Measurements from ENCODE around the gene ULK4.
"Not testable (repeated sequence)": the region's sequence is repeated elsewhere in the genome, so short reads cannot be mapped to it uniquely, and the experiment has no call there.

The ULK4 gene

GRCh38 chr3:41961751-41962679, at the start of gene ULK4:
Gene ULK4 (minus strand): TSS chr3:41962103. CDS start chr3:41954759, 7,344 bp downstream.
- DNase-seq (ENCODE audit: low read depth in 2 of 2), result peak; percentile 100

- no peak for DNase-seq (ENCODE audit: low read depth in 2 of 2)
Measured at GRCh38 chr3:42010530-42010929, 48.6 kb upstream of the ULK4 start.

GRCh38 chr3:42009456-42009855, 47.6 kb upstream of the ULK4 start:
- DNase-seq (ENCODE audit: low read depth in 2 of 2), result no peak

GRCh38 chr3:42007785-42008184, 45.9 kb upstream of the ULK4 start:
- no peak for DNase-seq (ENCODE audit: low read depth in 2 of 2)

GRCh38 chr3:42005401-42005800, 43.5 kb upstream of the ULK4 start:
- no peak for DNase-seq (ENCODE audit: low read depth in 2 of 2)

GRCh38 chr3:42002790-42003189, 40.9 kb upstream of the ULK4 start:
- DNase-seq (ENCODE audit: low read depth in 2 of 2), result no peak

- no peak for DNase-seq (ENCODE audit: low read depth in 2 of 2)
Measured at GRCh38 chr3:42001777-42002176, 39.9 kb upstream of the ULK4 start.

GRCh38 chr3:41999909-42000308, 38.0 kb upstream of the ULK4 start:
- DNase-seq (ENCODE audit: low read depth in 2 of 2), result no peak

- DNase-seq (ENCODE audit: low read depth in 2 of 2), result no peak
Measured at GRCh38 chr3:41997702-41998550, 36.0 kb upstream of the ULK4 start.

GRCh38 chr3:41991437-41991836, 29.5 kb upstream of the ULK4 start:
- no peak for DNase-seq (ENCODE audit: low read depth in 2 of 2)

GRCh38 chr3:41989518-41989917, 27.6 kb upstream of the ULK4 start:
- no peak for DNase-seq (ENCODE audit: low read depth in 2 of 2)

- DNase-seq (ENCODE audit: low read depth in 2 of 2), result no peak
Measured at GRCh38 chr3:41987627-41988026, 25.7 kb upstream of the ULK4 start.

GRCh38 chr3:41986561-41986960, 24.7 kb upstream of the ULK4 start:
- no peak for DNase-seq (ENCODE audit: low read depth in 2 of 2)

- no peak for DNase-seq (ENCODE audit: low read depth in 2 of 2)
Measured at GRCh38 chr3:41985018-41985417, 23.1 kb upstream of the ULK4 start.

- not testable (repeated sequence) for DNase-seq (ENCODE audit: low read depth in 2 of 2)
Measured at GRCh38 chr3:41983091-41983490, 21.2 kb upstream of the ULK4 start.

- not testable (repeated sequence) for DNase-seq (ENCODE audit: low read depth in 2 of 2)
Measured at GRCh38 chr3:41977401-41977800, 15.5 kb upstream of the ULK4 start.

GRCh38 chr3:41975416-41976103, 13.7 kb upstream of the ULK4 start:
- DNase-seq (ENCODE audit: low read depth in 2 of 2), result no peak

GRCh38 chr3:41974223-41974622, 12.3 kb upstream of the ULK4 start:
- no peak for DNase-seq (ENCODE audit: low read depth in 2 of 2)

- DNase-seq (ENCODE audit: low read depth in 2 of 2), result no peak
Measured at GRCh38 chr3:41972802-41973201, 10.9 kb upstream of the ULK4 start.

- no peak for DNase-seq (ENCODE audit: low read depth in 2 of 2)
Measured at GRCh38 chr3:41966206-41966605, 4.3 kb upstream of the ULK4 start.

- DNase-seq (ENCODE audit: low read depth in 2 of 2), result no peak
Measured at GRCh38 chr3:41963823-41964222, 1.9 kb upstream of the ULK4 start.
